Adipocyte (in vitro differentiated cells): Measurements from ENCODE around the gene NUB1.

ENCODE experiments used
- DNase-seq: peaks from one replicate; pipeline ENCODE4 v3.0.0-alpha.2; 2015; ENCODE audit warnings: low read depth
- H3K27me3 ChIP-seq: replicated peaks from 2 replicates; pipeline ENCODE4 v1.7.0; 2013; ENCODE audit warnings: mild to moderate bottlenecking, low read length, moderate library complexity; ENCODE audit not compliant: control insufficient read depth, insufficient read depth
- H3K36me3 ChIP-seq: 2 replicates; pipeline ENCODE4 v1.7.0; 2013; ENCODE audit warnings: low read length, mild to moderate bottlenecking, moderate library complexity; ENCODE audit not compliant: control insufficient read depth, insufficient read depth, severe bottlenecking
- H3K4me1 ChIP-seq: 2 replicates; pipeline ENCODE4 v1.7.0; 2013; ENCODE audit warnings: mild to moderate bottlenecking, low read length, moderate library complexity; ENCODE audit not compliant: control insufficient read depth, insufficient read depth
- H3K4me3 ChIP-seq: 2 replicates; pipeline ENCODE4 v1.7.0; 2013; ENCODE audit warnings: mild to moderate bottlenecking, low read length, moderate library complexity
- H3K9ac ChIP-seq: 2 replicates; pipeline ENCODE4 v1.7.0; 2013; ENCODE audit warnings: mild to moderate bottlenecking, low read length, moderate library complexity
- H3K9me3 ChIP-seq: 2 replicates; pipeline ENCODE4 v1.7.0; 2013; ENCODE audit warnings: mild to moderate bottlenecking, low read length, moderate library complexity; ENCODE audit not compliant: control insufficient read depth

Gene NUB1

GRCh38 chr7:151402029-151402835, 60.6 kb downstream of the NUB1 start:
- Histone ChIP-seq H3K4me3 (no peak overlapping the region), H3K27me3 (peaks cover 8% of the 10 kb centered on the region), H3K4me1 (peaks cover 19% of the 10 kb centered on the region), H3K9ac (no peak overlapping the region), H3K36me3 (no peaks in the 10 kb centered on the region), H3K9me3 (no peaks in the 10 kb centered on the region)
- DNase-seq, result no peak

GRCh38 chr7:151403764-151404163, 62.2 kb downstream of the NUB1 start:
- Histone ChIP-seq H3K4me3 (no peak overlapping the region), H3K9me3 (no peaks in the 10 kb centered on the region), H3K9ac (no peak overlapping the region), H3K27me3 (peaks cover 13% of the 10 kb centered on the region), H3K36me3 (no peaks in the 10 kb centered on the region), H3K4me1 (peaks cover 19% of the 10 kb centered on the region)
- no peak for DNase-seq

- Histone ChIP-seq H3K36me3 (no peaks in the 10 kb centered on the region), H3K9me3 (no peaks in the 10 kb centered on the region), H3K4me3 (no peak overlapping the region), H3K27me3 (peaks cover 14% of the 10 kb centered on the region), H3K4me1 (peaks cover 19% of the 10 kb centered on the region), H3K9ac (peak overlapping the region; percentile 18)
- peak; percentile 18 for DNase-seq
These were observed 62.8 kb downstream of the NUB1 start for GRCh38 chr7:151404216-151405011.

- Histone ChIP-seq H3K4me3 (no peak overlapping the region), H3K4me1 (peaks cover 19% of the 10 kb centered on the region), H3K9me3 (no peaks in the 10 kb centered on the region), H3K9ac (peak overlapping the region; percentile 18), H3K36me3 (no peaks in the 10 kb centered on the region), H3K27me3 (peaks cover 7% of the 10 kb centered on the region)
- DNase-seq, result no peak
These were observed 63.4 kb downstream of the NUB1 start for GRCh38 chr7:151405056-151405455.

GRCh38 chr7:151405588-151405987, 64.0 kb downstream of the NUB1 start:
- Histone ChIP-seq H3K36me3 (no peaks in the 10 kb centered on the region), H3K27me3 (peaks cover 10% of the 10 kb centered on the region), H3K9ac (no peak overlapping the region), H3K4me3 (no peak overlapping the region), H3K9me3 (no peaks in the 10 kb centered on the region), H3K4me1 (peaks cover 19% of the 10 kb centered on the region)
- no peak for DNase-seq

- no peaks in the 10 kb centered on the region for H3K9me3 ChIP-seq
- no peak overlapping the region for H3K9ac ChIP-seq
- no peak overlapping the region for H3K4me3 ChIP-seq
- DNase-seq, result no peak
- no peaks in the 10 kb centered on the region for H3K36me3 ChIP-seq
- H3K27me3 ChIP-seq, result peaks cover 17% of the 10 kb centered on the region
- peaks cover 19% of the 10 kb centered on the region for H3K4me1 ChIP-seq
These were observed 64.7 kb downstream of the NUB1 start for GRCh38 chr7:151406051-151406875.

- Histone ChIP-seq H3K9me3 (no peaks in the 10 kb centered on the region), H3K4me3 (no peak overlapping the region), H3K36me3 (no peaks in the 10 kb centered on the region), H3K27me3 (peaks cover 25% of the 10 kb centered on the region), H3K9ac (no peak overlapping the region), H3K4me1 (peaks cover 19% of the 10 kb centered on the region)
- no peak for DNase-seq
These were observed 65.4 kb downstream of the NUB1 start for GRCh38 chr7:151406886-151407583.

- H3K27me3 ChIP-seq, result peaks cover 30% of the 10 kb centered on the region
- H3K4me3 ChIP-seq, result no peak overlapping the region
- H3K9me3 ChIP-seq, result no peaks in the 10 kb centered on the region
- H3K36me3 ChIP-seq, result no peaks in the 10 kb centered on the region
- no peak overlapping the region for H3K9ac ChIP-seq
- H3K4me1 ChIP-seq, result peaks cover 17% of the 10 kb centered on the region
- no peak for DNase-seq
These were observed 66.9 kb downstream of the NUB1 start for GRCh38 chr7:151408498-151408838.

- peaks cover 30% of the 10 kb centered on the region for H3K27me3 ChIP-seq
- no peak overlapping the region for H3K9ac ChIP-seq
- no peak for DNase-seq
- H3K36me3 ChIP-seq, result no peaks in the 10 kb centered on the region
- peaks cover 11% of the 10 kb centered on the region for H3K4me1 ChIP-seq
- H3K4me3 ChIP-seq, result no peak overlapping the region
- H3K9me3 ChIP-seq, result no peaks in the 10 kb centered on the region
These were observed 67.4 kb downstream of the NUB1 start for GRCh38 chr7:151408839-151409666.
